RWPE2 (cell line): ENCODE measurements around the gene PTS.

Source experiments
- ATAC-seq: fragments of 200-7000 bp; cut with Tn5 transposase; 3 replicates; pipeline ENCODE4 v1.9.1; 2021; ENCODE audit warnings: low read depth
- DNase-seq: peaks from one replicate; pipeline ENCODE4 v3.0.0-alpha.2; 2020; ENCODE audit warnings: low spot score
- H3K27ac ChIP-seq: fragments of 450-650 bp; 2 replicates; pipeline ENCODE4 v1.5.1; 2017; ENCODE audit warnings: mild to moderate bottlenecking; ENCODE audit not compliant: poor library complexity, severe bottlenecking
- H3K27me3 ChIP-seq: fragments of 250-450 bp; sonication (Bioruptor Pico); 2 replicates; pipeline ENCODE4 v1.5.1; 2021; ENCODE audit warnings: mild to moderate bottlenecking, moderate library complexity; ENCODE audit not compliant: insufficient read depth, poor library complexity, severe bottlenecking
- H3K36me3 ChIP-seq: fragments of 250-450 bp; sonication (Bioruptor Pico); 2 replicates; pipeline ENCODE4 v1.5.1; 2020; ENCODE audit warnings: low read depth, mild to moderate bottlenecking, moderate library complexity
- H3K4me1 ChIP-seq: fragments of 250-450 bp; sonication (Bioruptor Pico); 2 replicates; pipeline ENCODE4 v1.5.1; 2021; ENCODE audit warnings: mild to moderate bottlenecking, moderate library complexity; ENCODE audit not compliant: insufficient read depth, poor library complexity, severe bottlenecking
- H3K4me3 ChIP-seq: fragments of 250-450 bp; sonication (Bioruptor Pico); 2 replicates; pipeline ENCODE4 v1.5.1; 2021; ENCODE audit warnings: mild to moderate bottlenecking, moderate library complexity; ENCODE audit not compliant: severe bottlenecking
- H3K9me3 ChIP-seq: fragments of 250-450 bp; sonication (Bioruptor Pico); 2 replicates; pipeline ENCODE4 v1.5.1; 2021; ENCODE audit warnings: mild to moderate bottlenecking, moderate library complexity; ENCODE audit not compliant: severe bottlenecking
- TF ChIP-seq, protein P1 (sequence below): fragments of 450-650 bp; IDR thresholded peaks from one replicate; pipeline ENCODE4 v1.5.1; 2017; ENCODE audit warnings: mild to moderate bottlenecking, moderate library complexity; ENCODE audit not compliant: poor library complexity, severe bottlenecking

Gene PTS

DNA sequence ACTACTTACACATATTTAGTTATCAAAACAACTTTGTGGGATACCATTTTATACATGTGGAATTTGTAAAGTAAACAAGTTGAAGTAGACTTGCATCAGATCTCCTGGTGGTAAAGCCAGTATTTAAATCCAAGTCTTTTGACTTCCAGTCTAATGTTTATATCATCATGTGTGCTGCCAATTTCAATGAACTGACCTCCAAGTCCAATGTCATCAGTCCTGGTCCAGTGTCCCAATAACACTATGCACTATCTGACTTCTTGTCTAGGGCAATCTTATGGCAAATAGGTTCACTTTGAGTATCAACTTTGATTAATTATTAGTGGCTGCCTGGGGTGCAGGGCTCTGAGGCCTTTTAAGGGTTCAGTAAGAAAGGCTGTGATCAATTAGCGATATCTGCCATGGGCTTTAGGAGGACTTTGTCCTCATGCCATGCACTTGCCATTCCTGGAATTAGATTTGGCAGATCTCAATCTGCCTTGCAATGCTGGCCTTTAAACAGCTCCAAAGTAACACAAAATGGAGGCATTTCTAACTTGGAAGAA is 9.6 kb upstream of the PTS start:
- no peak for ATAC-seq
- TF ChIP-seq, protein P1, sequence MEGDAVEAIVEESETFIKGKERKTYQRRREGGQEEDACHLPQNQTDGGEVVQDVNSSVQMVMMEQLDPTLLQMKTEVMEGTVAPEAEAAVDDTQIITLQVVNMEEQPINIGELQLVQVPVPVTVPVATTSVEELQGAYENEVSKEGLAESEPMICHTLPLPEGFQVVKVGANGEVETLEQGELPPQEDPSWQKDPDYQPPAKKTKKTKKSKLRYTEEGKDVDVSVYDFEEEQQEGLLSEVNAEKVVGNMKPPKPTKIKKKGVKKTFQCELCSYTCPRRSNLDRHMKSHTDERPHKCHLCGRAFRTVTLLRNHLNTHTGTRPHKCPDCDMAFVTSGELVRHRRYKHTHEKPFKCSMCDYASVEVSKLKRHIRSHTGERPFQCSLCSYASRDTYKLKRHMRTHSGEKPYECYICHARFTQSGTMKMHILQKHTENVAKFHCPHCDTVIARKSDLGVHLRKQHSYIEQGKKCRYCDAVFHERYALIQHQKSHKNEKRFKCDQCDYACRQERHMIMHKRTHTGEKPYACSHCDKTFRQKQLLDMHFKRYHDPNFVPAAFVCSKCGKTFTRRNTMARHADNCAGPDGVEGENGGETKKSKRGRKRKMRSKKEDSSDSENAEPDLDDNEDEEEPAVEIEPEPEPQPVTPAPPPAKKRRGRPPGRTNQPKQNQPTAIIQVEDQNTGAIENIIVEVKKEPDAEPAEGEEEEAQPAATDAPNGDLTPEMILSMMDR: no peak

DNA sequence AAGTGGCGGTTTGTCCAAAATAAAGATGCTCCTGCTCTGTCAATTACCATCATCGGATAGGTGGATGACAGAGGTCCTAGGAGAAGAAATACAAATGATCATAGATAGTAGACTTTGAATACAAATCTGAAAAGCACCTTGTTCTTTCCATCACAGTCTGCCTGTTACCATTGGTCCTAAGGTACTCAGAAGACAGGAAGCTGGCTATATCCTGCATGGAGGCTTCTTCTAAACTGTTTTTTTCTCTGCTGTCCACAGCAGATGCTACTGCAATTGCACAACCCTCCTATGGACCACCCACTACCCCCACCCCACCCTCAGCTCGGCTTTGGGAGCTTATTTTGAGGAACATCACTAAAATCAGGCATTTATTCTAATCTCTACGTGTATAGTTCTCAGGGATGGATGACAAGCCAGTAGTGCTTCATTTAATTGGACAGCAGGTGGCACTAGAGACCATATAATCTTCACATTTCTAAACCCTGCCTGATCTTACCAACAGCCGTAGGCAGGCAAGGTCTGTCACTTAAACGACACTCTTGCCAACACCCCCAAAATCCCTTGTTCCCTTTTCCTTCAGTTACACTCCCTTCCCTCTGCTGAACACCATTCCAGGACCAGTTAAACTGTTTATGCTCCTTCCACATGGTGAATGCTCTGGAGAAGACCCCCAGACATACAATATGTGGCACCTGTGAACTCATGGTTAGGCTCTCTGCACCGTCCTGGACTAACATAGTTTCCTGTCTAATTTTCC is 6.6 kb upstream of the PTS start:
- TF ChIP-seq, protein P1: peak; percentile 86
- H3K27me3 ChIP-seq: no peaks in the 10 kb centered on the region
- H3K4me1 ChIP-seq: peaks cover 5% of the 10 kb centered on the region
- H3K36me3 ChIP-seq: no peaks in the 10 kb centered on the region
- DNase-seq (no peak), ATAC-seq (peak; percentile 94)
- H3K9me3 ChIP-seq: no peaks in the 10 kb centered on the region
- no peak overlapping the region for H3K4me3 ChIP-seq
- no peak overlapping the region for H3K27ac ChIP-seq

More for the DNA sequence above, 9.6 kb upstream of the PTS start:
- Histone ChIP-seq H3K36me3 (no peaks in the 10 kb centered on the region), H3K9me3 (no peaks in the 10 kb centered on the region), H3K4me1 (peaks cover 24% of the 10 kb centered on the region), H3K27ac (no peak overlapping the region), H3K4me3 (no peak overlapping the region), H3K27me3 (no peaks in the 10 kb centered on the region)
- no peak for DNase-seq

DNA sequence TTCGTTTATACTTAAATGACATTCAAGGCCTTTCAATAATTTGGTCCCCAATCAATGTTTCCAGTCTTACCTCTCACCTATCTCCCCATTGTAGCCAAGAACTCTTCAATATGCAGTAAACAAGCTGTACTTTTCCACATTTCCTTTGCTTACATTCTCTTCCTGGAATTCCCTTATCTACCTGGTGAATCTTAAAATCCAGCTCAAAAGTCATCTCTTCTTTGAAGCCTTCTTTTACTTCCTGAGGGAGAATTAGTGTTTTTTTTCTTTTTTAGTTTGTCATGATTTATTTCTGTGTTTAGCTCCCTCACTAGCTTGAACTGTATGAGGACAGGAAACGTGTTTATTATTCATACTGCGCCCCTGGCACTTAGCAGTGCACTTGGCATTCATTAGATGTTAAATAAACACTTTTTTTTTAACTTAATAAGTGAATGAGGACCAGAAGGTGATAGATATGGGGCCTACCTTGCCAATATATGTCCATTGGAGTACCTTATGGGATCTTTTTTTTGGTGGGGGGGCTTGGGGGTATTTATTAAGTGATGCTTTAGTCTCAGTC is 4.9 kb upstream of the PTS start:
- ATAC-seq (no peak), DNase-seq (no peak)
- Histone ChIP-seq H3K4me3 (no peak overlapping the region), H3K27ac (peak overlapping the region; percentile 42), H3K4me1 (peaks cover 5% of the 10 kb centered on the region), H3K36me3 (no peaks in the 10 kb centered on the region), H3K27me3 (no peaks in the 10 kb centered on the region), H3K9me3 (no peaks in the 10 kb centered on the region)
- TF ChIP-seq, protein P1: no peak

DNA sequence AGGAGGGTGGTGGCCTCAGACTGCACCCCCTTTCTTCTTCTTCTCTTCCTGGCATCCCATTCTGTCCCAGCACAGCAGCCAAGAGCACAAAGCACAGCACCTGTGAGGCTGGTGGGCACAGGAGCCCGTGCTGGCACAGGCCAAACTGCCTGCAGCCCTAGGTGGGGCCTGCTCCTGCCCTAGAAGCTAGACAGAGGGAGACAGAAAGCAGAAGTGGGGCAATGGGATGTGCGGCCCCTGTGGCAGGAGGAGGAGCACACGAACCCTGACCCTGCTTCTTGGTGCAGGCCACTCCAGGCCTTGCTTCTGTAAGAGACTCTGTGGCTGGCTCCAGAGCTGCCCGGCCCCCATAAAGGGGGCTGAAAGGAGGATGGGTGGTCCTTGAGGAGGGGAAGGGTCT is 3.9 kb upstream of the PTS start:
- TF ChIP-seq, protein P1: no peak
- DNase-seq: no peak

DNA sequence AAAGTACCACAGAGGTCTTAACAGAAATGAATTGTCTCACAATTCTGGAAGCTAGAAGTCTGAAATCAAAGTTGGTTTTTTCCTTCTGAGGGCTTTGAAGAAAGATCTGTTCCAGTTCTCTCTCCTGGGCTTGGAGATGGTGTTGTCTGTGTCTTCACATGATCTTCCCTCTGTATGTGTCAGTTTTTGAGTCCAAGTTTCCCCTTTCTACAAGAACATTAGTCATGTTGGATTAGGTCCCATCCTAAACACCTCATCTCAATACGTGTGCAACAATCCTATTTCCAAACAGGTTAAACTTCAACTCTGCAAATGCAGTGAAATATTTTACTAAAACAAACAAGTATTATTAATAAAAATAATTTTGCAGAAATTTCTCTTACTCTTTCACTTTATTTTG is 3.1 kb upstream of the PTS start:
- H3K27ac ChIP-seq: no peak overlapping the region
- no peak overlapping the region for H3K4me3 ChIP-seq
- TF ChIP-seq, protein P1: no peak
- ATAC-seq (no peak), DNase-seq (no peak)
- H3K4me1 ChIP-seq: peaks cover 13% of the 10 kb centered on the region
- peaks cover under 1% of the 10 kb centered on the region for H3K36me3 ChIP-seq
- no peaks in the 10 kb centered on the region for H3K27me3 ChIP-seq
- H3K9me3 ChIP-seq: no peaks in the 10 kb centered on the region

More for the DNA sequence above, 3.9 kb upstream of the PTS start:
- ATAC-seq: no peak
- H3K27me3 ChIP-seq: no peaks in the 10 kb centered on the region
- H3K4me1 ChIP-seq: peaks cover 5% of the 10 kb centered on the region
- H3K36me3 ChIP-seq: no peaks in the 10 kb centered on the region
- no peak overlapping the region for H3K4me3 ChIP-seq
- peak overlapping the region; percentile 42 for H3K27ac ChIP-seq
- no peaks in the 10 kb centered on the region for H3K9me3 ChIP-seq
